ENCODE results near the gene PITPNM1. TPM values are rescaled to one million over a fixed set of nuclear protein-coding genes. Genes with fewer than 3 reads are reported as not detected.

Gene PITPNM1
- polyA plus RNA-seq, 1 donor (not counting 4 experiments of a cell fraction or from before 2014, with no cell fraction given) = 15.9 TPM

DNA sequence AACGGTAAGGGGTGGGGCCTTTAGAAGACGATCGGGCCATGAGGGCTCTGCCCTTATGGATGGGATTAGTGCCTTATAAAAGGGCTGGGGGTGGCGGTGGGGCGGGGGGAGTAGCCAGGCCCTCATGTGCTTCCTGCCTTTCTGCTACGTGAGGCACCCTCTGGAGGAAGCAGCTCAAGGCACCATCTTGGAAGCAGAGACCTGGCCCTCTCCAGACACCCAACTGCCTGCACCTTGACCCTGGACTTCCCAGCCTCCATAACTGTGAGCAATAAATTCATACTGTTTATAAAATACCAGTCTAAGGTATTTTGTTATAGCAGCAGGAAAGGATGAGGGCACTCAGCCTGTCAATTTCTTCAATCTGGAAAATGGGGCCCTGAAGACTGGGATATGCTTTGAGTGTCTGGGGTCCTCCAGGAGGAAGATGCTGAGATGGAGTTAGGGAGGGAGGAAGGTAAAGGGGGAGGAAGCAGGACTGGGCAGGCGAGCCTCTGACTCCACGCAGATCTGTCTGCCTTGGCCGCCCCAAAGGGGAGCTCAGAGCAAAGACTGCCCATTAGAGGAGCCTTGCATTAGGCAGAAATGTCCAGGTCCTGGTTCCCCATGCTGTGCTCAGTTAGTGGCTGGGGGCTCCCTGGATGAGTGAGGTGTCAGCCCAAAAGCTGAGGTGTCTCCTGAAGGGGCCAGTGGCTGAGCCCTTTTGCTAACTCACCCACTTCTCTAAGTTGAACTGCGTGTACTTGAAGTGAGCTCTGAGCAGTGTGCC, 12.8 kb upstream of the PITPNM1 start:
- no peaks in the 10 kb centered on the region for H3K36me3 ChIP-seq (ENCODE audit: control insufficient read depth in 2 of 2, extremely low read depth in 1 of 2, insufficient read depth in 2 of 2, low read length in 2 of 2)
- dilution Hi-C loops (cut with MboI; ENCODE audit: extremely low pct_ligation_motif_present, low sequenced_read_pairs) = no loop called here
- H3K4me2 ChIP-seq (ENCODE audit: control insufficient read depth, extremely low read depth, insufficient read depth, low read depth, low read length) = no peak overlapping the region
- H3K9me3 ChIP-seq (ENCODE audit: control insufficient read depth, low read depth, low read length) = no peaks in the 10 kb centered on the region
- H3K27me3 ChIP-seq (ENCODE audit: control insufficient read depth, extremely low read depth, insufficient read depth, low read length) = no peaks in the 10 kb centered on the region
- no peaks in the 10 kb centered on the region for H3K79me2 ChIP-seq (ENCODE audit: control insufficient read depth, insufficient read depth, low read length)
- no peak for DNase-seq (ENCODE audit: low read depth, low spot score)
- TF ChIP-seq CTCF (optimal IDR thresholded peaks at IDR 0.05 in 1 of 3, IDR thresholded peaks at IDR 0.05 in 1 of 3, conservative IDR thresholded peaks at IDR 0.05 in 1 of 3; ENCODE audit: extremely low read depth in 1 of 3, insufficient read depth in 2 of 3, low read length in 3 of 3) (no peak), EZH2 (IDR thresholded peaks at IDR 0.05; ENCODE audit: low read length) (no peak)
- no peak overlapping the region for H3K27ac ChIP-seq (ENCODE audit: control insufficient read depth, insufficient read depth, low read length)
- H2AFZ ChIP-seq (ENCODE audit: control insufficient read depth, low read length) = no peak overlapping the region
- H3K9ac ChIP-seq (ENCODE audit: control insufficient read depth, extremely low read depth, insufficient read depth, low read length) = no peak overlapping the region
- H3K9me1 ChIP-seq (ENCODE audit: control insufficient read depth, extremely low read depth, insufficient read depth, low read length) = no peaks in the 10 kb centered on the region
- no peak for FAIRE-seq
- H3K4me1 ChIP-seq (ENCODE audit: control insufficient read depth, extremely low read depth, insufficient read depth, low read length) = no peaks in the 10 kb centered on the region
- no peak overlapping the region for H3K4me3 ChIP-seq (ENCODE audit: control insufficient read depth in 2 of 3, extremely low read depth in 1 of 3, insufficient read depth in 2 of 3, low read depth in 1 of 3, low read length in 3 of 3)
- H4K20me1 ChIP-seq (ENCODE audit: control insufficient read depth, extremely low read depth, insufficient read depth, low read length) = no peaks in the 10 kb centered on the region

DNA sequence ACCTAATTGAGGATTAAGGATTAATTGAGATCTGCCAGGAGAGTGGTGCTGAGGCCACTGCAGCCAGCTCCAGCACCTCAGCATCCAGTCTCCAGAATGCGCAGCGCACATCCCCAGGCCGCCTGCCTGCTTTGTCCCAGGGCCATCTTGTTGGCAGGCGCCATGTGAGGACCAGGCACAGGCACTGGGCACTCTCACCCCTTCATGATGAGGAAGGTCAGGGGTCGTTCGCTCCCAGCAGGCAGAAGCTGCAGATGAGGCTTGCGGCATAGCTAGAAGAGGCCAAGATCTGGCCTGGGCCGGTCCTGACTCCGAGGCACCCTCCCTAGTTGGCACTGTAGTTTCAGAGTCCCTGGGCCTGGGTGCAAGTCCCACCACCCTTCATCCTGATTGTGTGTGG, 11.6 kb upstream of the PITPNM1 start:
- Histone ChIP-seq H3K9me3 (ENCODE audit: control insufficient read depth, low read depth, low read length) (no peaks in the 10 kb centered on the region), H3K4me2 (ENCODE audit: control insufficient read depth, extremely low read depth, insufficient read depth, low read depth, low read length) (no peak overlapping the region), H3K79me2 (ENCODE audit: control insufficient read depth, insufficient read depth, low read length) (no peaks in the 10 kb centered on the region), H4K20me1 (ENCODE audit: control insufficient read depth, extremely low read depth, insufficient read depth, low read length) (no peaks in the 10 kb centered on the region), H3K36me3 (ENCODE audit: control insufficient read depth in 2 of 2, extremely low read depth in 1 of 2, insufficient read depth in 2 of 2, low read length in 2 of 2) (no peaks in the 10 kb centered on the region), H3K9me1 (ENCODE audit: control insufficient read depth, extremely low read depth, insufficient read depth, low read length) (no peaks in the 10 kb centered on the region), H3K27me3 (ENCODE audit: control insufficient read depth, extremely low read depth, insufficient read depth, low read length) (no peaks in the 10 kb centered on the region), H3K9ac (ENCODE audit: control insufficient read depth, extremely low read depth, insufficient read depth, low read length) (no peak overlapping the region), H3K4me1 (ENCODE audit: control insufficient read depth, extremely low read depth, insufficient read depth, low read length) (no peaks in the 10 kb centered on the region), H3K4me3 (ENCODE audit: control insufficient read depth in 2 of 3, extremely low read depth in 1 of 3, insufficient read depth in 2 of 3, low read depth in 1 of 3, low read length in 3 of 3) (no peak overlapping the region), H3K27ac (ENCODE audit: control insufficient read depth, insufficient read depth, low read length) (no peak overlapping the region), H2AFZ (ENCODE audit: control insufficient read depth, low read length) (no peak overlapping the region)
- TF ChIP-seq CTCF (optimal IDR thresholded peaks at IDR 0.05 in 1 of 3, IDR thresholded peaks at IDR 0.05 in 1 of 3, conservative IDR thresholded peaks at IDR 0.05 in 1 of 3; ENCODE audit: extremely low read depth in 1 of 3, insufficient read depth in 2 of 3, low read length in 3 of 3) = no peak
- no peak for TF ChIP-seq EZH2 (IDR thresholded peaks at IDR 0.05; ENCODE audit: low read length)
- FAIRE-seq (no peak), DNase-seq (ENCODE audit: low read depth, low spot score) (no peak)
- dilution Hi-C loops (cut with MboI; ENCODE audit: extremely low pct_ligation_motif_present, low sequenced_read_pairs) = no loop called here
